ENCODE results near the gene TTC28.

The TTC28 gene

GRCh38 chr22:28381429-28382167, 298.0 kb downstream of the TTC28 start:
- Histone ChIP-seq H3K9ac (ENCODE audit: low read length) (no peak overlapping the region), H2AFZ (ENCODE audit: low read depth, low read length, severe bottlenecking) (no peak overlapping the region), H3K27ac (ENCODE audit: low read depth, low read length) (no peak overlapping the region), H3K36me3 (ENCODE audit: low read length) (no peaks in the 10 kb centered on the region), H4K20me1 (ENCODE audit: low read depth, low read length) (no peaks in the 10 kb centered on the region), H3K79me2 (ENCODE audit: insufficient read depth, low read length) (no peaks in the 10 kb centered on the region), H3F3A (ENCODE audit: insufficient read depth) (no peaks in the 10 kb centered on the region), H3K9me3 (ENCODE audit: insufficient read depth, low read length) (no peaks in the 10 kb centered on the region), H3K9me2 (replicated peaks; ENCODE audit: insufficient read depth, low read length) (no peaks in the 10 kb centered on the region), H3K4me2 (ENCODE audit: low read depth, low read length, poor library complexity, severe bottlenecking) (no peak overlapping the region), H3K4me3 (ENCODE audit: insufficient read depth, low read length, poor library complexity, severe bottlenecking) (no peak overlapping the region), H3K27me3 (ENCODE audit: low read length) (no peaks in the 10 kb centered on the region; the same call in 1 of the 2 replicates)
- no peak for TF ChIP-seq CTCF (IDR thresholded peaks at IDR 0.05; ENCODE audit: insufficient read depth, low read length, poor library complexity, severe bottlenecking)
- no peak for TF ChIP-seq EZH2phosphoT487 (conservative IDR thresholded peaks at IDR 0.05; ENCODE audit: low read length)

- TF ChIP-seq EZH2phosphoT487 (conservative IDR thresholded peaks at IDR 0.05; ENCODE audit: low read length) (no peak), CTCF (IDR thresholded peaks at IDR 0.05; ENCODE audit: insufficient read depth, low read length, poor library complexity, severe bottlenecking) (no peak)
- Histone ChIP-seq H3K27me3 (ENCODE audit: low read length) (peaks cover 3% of the 10 kb centered on the region; the same call in 1 of the 2 replicates), H3K27ac (ENCODE audit: low read depth, low read length) (no peak overlapping the region), H3K9ac (ENCODE audit: low read length) (no peak overlapping the region), H3K36me3 (ENCODE audit: low read length) (no peaks in the 10 kb centered on the region), H2AFZ (ENCODE audit: low read depth, low read length, severe bottlenecking) (no peak overlapping the region), H4K20me1 (ENCODE audit: low read depth, low read length) (no peaks in the 10 kb centered on the region), H3K79me2 (ENCODE audit: insufficient read depth, low read length) (no peaks in the 10 kb centered on the region), H3K4me2 (ENCODE audit: low read depth, low read length, poor library complexity, severe bottlenecking) (no peak overlapping the region), H3K9me2 (replicated peaks; ENCODE audit: insufficient read depth, low read length) (no peaks in the 10 kb centered on the region), H3K4me3 (ENCODE audit: insufficient read depth, low read length, poor library complexity, severe bottlenecking) (no peak overlapping the region), H3K9me3 (ENCODE audit: insufficient read depth, low read length) (no peaks in the 10 kb centered on the region), H3F3A (ENCODE audit: insufficient read depth) (no peaks in the 10 kb centered on the region)
Measured at GRCh38 chr22:28379951-28380350, 299.7 kb downstream of the TTC28 start.

GRCh38 chr22:28379075-28379779, 300.4 kb downstream of the TTC28 start:
- no peaks in the 10 kb centered on the region for H4K20me1 ChIP-seq (ENCODE audit: low read depth, low read length)
- no peaks in the 10 kb centered on the region for H3K9me2 ChIP-seq (replicated peaks; ENCODE audit: insufficient read depth, low read length)
- H3K9me3 ChIP-seq (ENCODE audit: insufficient read depth, low read length), result no peaks in the 10 kb centered on the region
- no peak overlapping the region for H3K27ac ChIP-seq (ENCODE audit: low read depth, low read length)
- no peaks in the 10 kb centered on the region for H3K36me3 ChIP-seq (ENCODE audit: low read length)
- no peak overlapping the region for H3K9ac ChIP-seq (ENCODE audit: low read length)
- no peaks in the 10 kb centered on the region for H3K79me2 ChIP-seq (ENCODE audit: insufficient read depth, low read length)
- TF ChIP-seq EZH2phosphoT487 (conservative IDR thresholded peaks at IDR 0.05; ENCODE audit: low read length) (no peak), CTCF (IDR thresholded peaks at IDR 0.05; ENCODE audit: insufficient read depth, low read length, poor library complexity, severe bottlenecking) (no peak)
- H3K4me3 ChIP-seq (ENCODE audit: insufficient read depth, low read length, poor library complexity, severe bottlenecking), result no peak overlapping the region
- H3F3A ChIP-seq (ENCODE audit: insufficient read depth), result no peaks in the 10 kb centered on the region
- no peak overlapping the region for H3K4me2 ChIP-seq (ENCODE audit: low read depth, low read length, poor library complexity, severe bottlenecking)
- H2AFZ ChIP-seq (ENCODE audit: low read depth, low read length, severe bottlenecking), result no peak overlapping the region
- H3K27me3 ChIP-seq (ENCODE audit: low read length), result peaks cover 3% of the 10 kb centered on the region; the same call in 1 of the 2 replicates

All from SU-DHL-6 (cell line).